ENCODE results near the gene DCTN2. TPM values are rescaled to one million over a fixed set of nuclear protein-coding genes. Genes with fewer than 3 reads are reported as not detected.

The DCTN2 gene
- total RNA-seq, 2 experiments from 2014 or later: 68.4 to 97.2 TPM

DNA sequence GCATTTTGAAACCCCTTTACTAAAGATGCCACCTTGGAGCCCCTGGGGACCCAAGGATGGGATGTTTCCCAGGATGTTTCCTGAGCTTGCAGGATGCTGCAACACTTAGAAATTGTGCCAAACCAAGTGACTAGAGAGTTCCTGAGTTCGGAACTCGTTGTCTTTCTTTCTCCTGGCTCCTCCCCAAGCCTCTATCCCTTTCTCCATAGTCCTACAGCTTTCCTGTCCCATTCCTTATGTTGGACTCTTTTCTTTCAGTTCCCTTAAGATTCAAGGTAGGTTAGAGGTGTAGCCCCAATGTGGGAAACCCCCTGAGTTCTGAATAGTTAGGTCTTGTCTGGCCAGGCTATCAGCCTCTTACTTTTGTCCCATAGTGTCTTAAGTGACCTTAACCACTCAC is 1.5 kb upstream of the DCTN2 start:
- H3K4me1 ChIP-seq (ENCODE audit: insufficient read depth, low read length, poor library complexity, severe bottlenecking): peaks cover 22% of the 10 kb centered on the region
- no peaks in the 10 kb centered on the region for H3K36me3 ChIP-seq (ENCODE audit: insufficient read depth, low read length)
- H3K79me2 ChIP-seq (ENCODE audit: insufficient read depth, low read depth, low read length): peaks cover 16% of the 10 kb centered on the region; the same call in 1 of the 2 replicates
- H3K4me2 ChIP-seq (ENCODE audit: low read length): no peak overlapping the region
- BruUV-seq (replicated peaks): no TSS peak
- no peaks in the 10 kb centered on the region for H3K9me3 ChIP-seq (ENCODE audit: low read length)
- DNase-seq (ENCODE audit: low spot score): no peak
- no peaks in the 10 kb centered on the region for H4K20me1 ChIP-seq (ENCODE audit: insufficient read depth, low read length)
- H2AFZ ChIP-seq (ENCODE audit: low read length): no peak overlapping the region
- no peak overlapping the region for H3K27ac ChIP-seq (ENCODE audit: low read depth, low read length, poor library complexity, severe bottlenecking)
- H3K4me3 ChIP-seq (ENCODE audit: low read depth, low read length, poor library complexity, severe bottlenecking): no peak overlapping the region
- H3K9me2 ChIP-seq (ENCODE audit: insufficient read depth, low read length): no peaks in the 10 kb centered on the region
- ChIA-PET POLR2A (no interaction called here), CTCF (ENCODE audit: unreplicated experiment) (no interaction called here)
- no peak for TF ChIP-seq EZH2phosphoT487 (IDR thresholded peaks at IDR 0.05; ENCODE audit: borderline replicate concordance, low read depth, low read length)
- TF ChIP-seq, protein P1, sequence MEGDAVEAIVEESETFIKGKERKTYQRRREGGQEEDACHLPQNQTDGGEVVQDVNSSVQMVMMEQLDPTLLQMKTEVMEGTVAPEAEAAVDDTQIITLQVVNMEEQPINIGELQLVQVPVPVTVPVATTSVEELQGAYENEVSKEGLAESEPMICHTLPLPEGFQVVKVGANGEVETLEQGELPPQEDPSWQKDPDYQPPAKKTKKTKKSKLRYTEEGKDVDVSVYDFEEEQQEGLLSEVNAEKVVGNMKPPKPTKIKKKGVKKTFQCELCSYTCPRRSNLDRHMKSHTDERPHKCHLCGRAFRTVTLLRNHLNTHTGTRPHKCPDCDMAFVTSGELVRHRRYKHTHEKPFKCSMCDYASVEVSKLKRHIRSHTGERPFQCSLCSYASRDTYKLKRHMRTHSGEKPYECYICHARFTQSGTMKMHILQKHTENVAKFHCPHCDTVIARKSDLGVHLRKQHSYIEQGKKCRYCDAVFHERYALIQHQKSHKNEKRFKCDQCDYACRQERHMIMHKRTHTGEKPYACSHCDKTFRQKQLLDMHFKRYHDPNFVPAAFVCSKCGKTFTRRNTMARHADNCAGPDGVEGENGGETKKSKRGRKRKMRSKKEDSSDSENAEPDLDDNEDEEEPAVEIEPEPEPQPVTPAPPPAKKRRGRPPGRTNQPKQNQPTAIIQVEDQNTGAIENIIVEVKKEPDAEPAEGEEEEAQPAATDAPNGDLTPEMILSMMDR (conservative IDR thresholded peaks at IDR 0.05; ENCODE audit: low read length): no peak
- intact Hi-C loops (cut with micrococcal nuclease; ENCODE audit: unreplicated experiment): no loop called here

- CTCF ChIA-PET (ENCODE audit: unreplicated experiment): no interaction called here
- POLR2A ChIA-PET: no interaction called here
- Histone ChIP-seq H3K9me2 (ENCODE audit: insufficient read depth, low read length) (no peaks in the 10 kb centered on the region), H3K27ac (ENCODE audit: low read depth, low read length, poor library complexity, severe bottlenecking) (no peak overlapping the region), H3K9me3 (ENCODE audit: low read length) (no peaks in the 10 kb centered on the region), H2AFZ (ENCODE audit: low read length) (no peak overlapping the region; the same call in 1 of the 2 replicates), H4K20me1 (ENCODE audit: insufficient read depth, low read length) (no peaks in the 10 kb centered on the region), H3K4me1 (ENCODE audit: insufficient read depth, low read length, poor library complexity, severe bottlenecking) (peaks cover 23% of the 10 kb centered on the region), H3K4me2 (ENCODE audit: low read length) (no peak overlapping the region), H3K79me2 (ENCODE audit: insufficient read depth, low read depth, low read length) (peaks cover 16% of the 10 kb centered on the region; the same call in 1 of the 2 replicates), H3K36me3 (ENCODE audit: insufficient read depth, low read length) (no peaks in the 10 kb centered on the region), H3K4me3 (ENCODE audit: low read depth, low read length, poor library complexity, severe bottlenecking) (no peak overlapping the region)
- no peak for DNase-seq (ENCODE audit: low spot score)
- intact Hi-C loops (cut with micrococcal nuclease; ENCODE audit: unreplicated experiment): no loop called here
- TF ChIP-seq, protein P1 (conservative IDR thresholded peaks at IDR 0.05; ENCODE audit: low read length): no peak
- TF ChIP-seq EZH2phosphoT487 (IDR thresholded peaks at IDR 0.05; ENCODE audit: borderline replicate concordance, low read depth, low read length): no peak
- BruUV-seq (replicated peaks): no TSS peak
Measured at GRCh38 chr12:57548013-57548315, 972 bp upstream of the DCTN2 start.

DNA sequence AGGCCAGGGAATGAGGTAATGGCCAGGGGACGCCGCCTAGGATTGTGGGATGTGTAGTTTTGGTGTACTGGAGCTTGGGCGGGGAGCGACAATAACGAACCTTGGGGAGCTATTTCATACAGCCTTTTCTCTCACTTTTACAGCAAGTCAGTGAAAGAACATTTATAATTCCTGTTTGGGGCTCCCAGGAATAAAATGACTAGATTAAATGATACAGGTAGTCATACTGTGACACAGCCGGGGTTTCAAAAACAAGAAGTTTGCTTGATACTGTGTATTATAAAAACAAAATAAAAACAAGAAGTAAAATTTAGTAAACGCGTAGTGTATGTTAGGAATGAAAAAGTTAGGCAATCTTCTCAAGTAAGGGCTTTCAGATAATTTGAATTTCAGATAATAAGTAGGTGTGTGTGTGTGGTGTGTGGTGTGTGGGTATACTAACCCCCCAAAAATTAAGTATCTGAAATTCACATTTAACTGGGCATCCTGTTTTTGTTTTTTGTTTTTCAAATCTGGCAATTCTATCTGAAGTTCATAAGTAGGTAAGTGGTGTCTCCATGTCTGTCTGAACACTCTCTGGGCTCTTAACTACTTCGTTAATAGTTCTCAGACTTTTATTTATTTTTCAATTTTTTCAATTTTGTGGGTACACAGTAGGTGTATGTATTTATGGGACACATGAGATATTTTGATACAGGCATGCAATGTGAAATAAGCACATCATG is 458 bp upstream of the DCTN2 start:
- DNase-seq (ENCODE audit: low spot score): no peak
- intact Hi-C loops (cut with micrococcal nuclease; ENCODE audit: unreplicated experiment): loop anchor here (2.0 kb wide), 1 partner anchor 25 kb away; the partner anchor contains the start of gene MBD6
- CTCF ChIA-PET (ENCODE audit: unreplicated experiment): interaction anchor here (0.6 kb wide), 1 partner anchor 195 kb away, joined by 4 read pairs; no protein-coding TSS in a partner anchor
- POLR2A ChIA-PET: interaction anchor here (0.5 to 1.4 kb wide), 7 partner anchors 15 to 820 kb away, joined by 3 to 7 read pairs (median 4); partner anchors contain the start of gene DDIT3
- no TSS peak for BruUV-seq (replicated peaks)
- H3K4me3 ChIP-seq (ENCODE audit: low read depth, low read length, poor library complexity, severe bottlenecking): peak overlapping the region; percentile 86
- peak overlapping the region; percentile 90 for H2AFZ ChIP-seq (ENCODE audit: low read length)
- no peaks in the 10 kb centered on the region for H3K9me3 ChIP-seq (ENCODE audit: low read length)
- no peaks in the 10 kb centered on the region for H3K9me2 ChIP-seq (ENCODE audit: insufficient read depth, low read length)
- TF ChIP-seq, protein P1 (conservative IDR thresholded peaks at IDR 0.05; ENCODE audit: low read length): no peak
- TF ChIP-seq EZH2phosphoT487 (IDR thresholded peaks at IDR 0.05; ENCODE audit: borderline replicate concordance, low read depth, low read length): no peak
- H3K4me1 ChIP-seq (ENCODE audit: insufficient read depth, low read length, poor library complexity, severe bottlenecking): peaks cover 23% of the 10 kb centered on the region
- no peaks in the 10 kb centered on the region for H3K36me3 ChIP-seq (ENCODE audit: insufficient read depth, low read length)
- no peaks in the 10 kb centered on the region for H4K20me1 ChIP-seq (ENCODE audit: insufficient read depth, low read length)
- H3K79me2 ChIP-seq (ENCODE audit: insufficient read depth, low read depth, low read length): peaks cover 16% of the 10 kb centered on the region; the same call in 1 of the 2 replicates
- H3K27ac ChIP-seq (ENCODE audit: low read depth, low read length, poor library complexity, severe bottlenecking): no peak overlapping the region
- H3K4me2 ChIP-seq (ENCODE audit: low read length): peak overlapping the region; percentile 57
